GM12864 (cell line): Measurements from ENCODE around the gene SLC7A6.

Experiments used
- DNase-seq: peaks from one replicate; pipeline ENCODE4 v3.0.0-alpha.2; 2011; ENCODE audit warnings: low read depth
- H3K4me3 ChIP-seq: 2 replicates; pipeline ENCODE4 v1.5.1; 2011; ENCODE audit warnings: mild to moderate bottlenecking, low read depth, low read length, control low read depth
- TF ChIP-seq, protein P1 (sequence below): IDR thresholded peaks from 2 replicates; pipeline ENCODE4 v1.5.1; 2011; ENCODE audit warnings: low read depth, mild to moderate bottlenecking, moderate library complexity, low read length, control low read depth, inconsistent platforms; ENCODE audit errors: missing control alignments

The SLC7A6 gene

DNA sequence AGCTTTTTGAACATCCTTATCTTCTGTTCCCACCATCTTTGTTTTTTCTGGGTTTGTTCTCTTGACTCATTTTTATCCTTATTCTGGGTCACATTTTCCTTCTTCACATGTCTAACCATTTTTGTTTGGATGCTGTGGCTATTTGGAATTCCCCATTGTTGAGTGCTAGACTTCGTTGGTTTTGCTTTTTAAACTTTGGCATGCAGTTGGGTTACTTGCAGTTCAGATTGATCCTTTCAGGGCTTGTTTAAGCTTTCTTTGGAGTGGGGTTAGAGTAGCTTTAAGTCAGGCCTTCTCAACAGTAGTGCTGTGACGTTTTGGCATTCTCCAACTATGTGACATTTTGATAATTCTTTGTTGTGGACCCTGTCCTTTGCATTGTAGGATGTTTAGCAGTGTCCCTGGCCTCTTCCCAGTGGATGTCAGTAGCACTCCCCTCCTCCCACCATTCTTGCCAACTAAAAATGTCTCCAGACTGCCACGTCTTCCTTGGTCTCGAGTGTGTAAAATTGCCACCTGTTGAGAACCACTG, 67.6 kb downstream of the SLC7A6 start:
- TF ChIP-seq, protein P1, sequence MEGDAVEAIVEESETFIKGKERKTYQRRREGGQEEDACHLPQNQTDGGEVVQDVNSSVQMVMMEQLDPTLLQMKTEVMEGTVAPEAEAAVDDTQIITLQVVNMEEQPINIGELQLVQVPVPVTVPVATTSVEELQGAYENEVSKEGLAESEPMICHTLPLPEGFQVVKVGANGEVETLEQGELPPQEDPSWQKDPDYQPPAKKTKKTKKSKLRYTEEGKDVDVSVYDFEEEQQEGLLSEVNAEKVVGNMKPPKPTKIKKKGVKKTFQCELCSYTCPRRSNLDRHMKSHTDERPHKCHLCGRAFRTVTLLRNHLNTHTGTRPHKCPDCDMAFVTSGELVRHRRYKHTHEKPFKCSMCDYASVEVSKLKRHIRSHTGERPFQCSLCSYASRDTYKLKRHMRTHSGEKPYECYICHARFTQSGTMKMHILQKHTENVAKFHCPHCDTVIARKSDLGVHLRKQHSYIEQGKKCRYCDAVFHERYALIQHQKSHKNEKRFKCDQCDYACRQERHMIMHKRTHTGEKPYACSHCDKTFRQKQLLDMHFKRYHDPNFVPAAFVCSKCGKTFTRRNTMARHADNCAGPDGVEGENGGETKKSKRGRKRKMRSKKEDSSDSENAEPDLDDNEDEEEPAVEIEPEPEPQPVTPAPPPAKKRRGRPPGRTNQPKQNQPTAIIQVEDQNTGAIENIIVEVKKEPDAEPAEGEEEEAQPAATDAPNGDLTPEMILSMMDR = no peak
- no peak overlapping the region for H3K4me3 ChIP-seq
- no peak for DNase-seq

DNA sequence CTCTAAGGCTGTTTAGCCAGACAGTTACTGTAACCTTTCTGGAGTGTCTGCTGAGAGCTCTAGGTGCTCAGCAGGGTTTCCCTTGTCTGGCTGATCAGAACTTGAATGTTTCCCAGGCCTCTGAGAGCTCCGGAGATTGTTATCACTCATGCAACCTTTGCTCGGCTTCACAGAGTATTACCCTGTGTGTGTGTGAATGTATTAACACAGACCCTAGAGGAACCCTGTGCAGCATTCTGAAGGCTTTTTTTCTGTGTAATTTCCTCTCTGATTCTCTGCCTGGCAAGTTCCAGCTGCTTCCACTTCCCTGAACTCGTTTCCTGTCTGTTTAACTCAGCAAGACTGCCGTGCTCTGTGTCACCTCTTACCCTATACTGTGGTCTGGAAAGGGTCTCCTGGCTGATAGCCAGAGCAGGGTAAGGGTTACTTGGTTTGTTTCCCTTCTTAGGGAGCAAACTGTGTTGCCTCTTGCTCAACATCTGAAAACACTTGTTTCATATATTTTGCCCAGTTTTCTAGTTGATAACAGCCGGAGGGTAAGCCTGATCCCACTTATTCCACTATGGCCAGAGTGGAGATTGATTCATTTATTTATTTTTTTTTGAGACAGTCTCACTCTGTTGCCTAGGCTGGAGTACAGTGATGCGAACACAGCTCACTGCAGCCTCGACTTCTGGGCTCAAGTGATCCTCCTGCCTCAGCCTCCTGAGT, 68.2 kb downstream of the SLC7A6 start:
- DNase-seq = no peak
- TF ChIP-seq, protein P1 = no peak
- no peak overlapping the region for H3K4me3 ChIP-seq

DNA sequence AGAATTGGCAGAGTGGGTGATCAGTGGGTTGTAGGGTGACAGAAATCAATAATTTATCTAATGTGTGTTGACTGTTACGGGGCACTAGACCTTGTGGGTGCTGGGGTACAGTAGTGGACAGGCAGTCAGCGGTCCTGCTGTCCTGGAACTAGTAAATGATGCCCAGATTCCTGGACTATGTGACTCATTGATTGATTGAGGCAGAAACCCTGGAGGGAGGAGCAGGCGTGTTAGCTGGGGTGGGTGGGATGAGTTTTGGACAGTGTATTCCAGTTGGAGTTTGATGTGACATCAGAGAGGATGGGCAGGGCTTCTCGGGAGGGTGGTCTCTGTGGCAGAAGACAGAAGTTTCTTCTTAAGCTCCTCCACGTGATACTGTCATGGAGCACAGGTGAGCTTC, 70.8 kb downstream of the SLC7A6 start:
- H3K4me3 ChIP-seq = no peak overlapping the region
- TF ChIP-seq, protein P1 = no peak
- no peak for DNase-seq

- H3K4me3 ChIP-seq = no peak overlapping the region
- TF ChIP-seq, protein P1 = no peak
- DNase-seq = no peak
These were observed 74.2 kb downstream of the SLC7A6 start for GRCh38 chr16:68338326-68339119.

DNA sequence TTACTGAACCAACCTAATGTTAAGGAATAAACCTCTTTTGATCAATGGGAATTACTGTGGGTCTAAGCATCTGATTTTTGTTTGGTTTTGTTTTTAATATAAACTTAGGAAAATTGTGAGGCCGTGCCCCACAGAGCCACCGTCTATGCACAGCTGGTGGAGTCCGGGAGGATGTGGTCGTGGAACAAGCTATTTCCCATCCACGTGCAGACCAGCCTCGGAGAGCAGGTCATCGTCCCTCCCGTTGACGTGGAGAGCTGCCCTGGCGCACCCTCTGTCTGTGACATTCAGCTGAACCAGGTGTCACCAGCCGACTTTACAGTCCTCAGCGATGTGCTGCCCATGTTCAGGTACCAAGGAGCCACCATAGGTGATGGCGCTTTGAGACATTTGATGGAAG, 74.9 kb downstream of the SLC7A6 start:
- no peak overlapping the region for H3K4me3 ChIP-seq
- TF ChIP-seq, protein P1 = no peak
- DNase-seq = no peak

GRCh38 chr16:68342620-68343019, 78.3 kb downstream of the SLC7A6 start:
- DNase-seq = no peak
- TF ChIP-seq, protein P1 = no peak
- H3K4me3 ChIP-seq = no peak overlapping the region
